GM18870 (cell line): ENCODE results near the gene MLXIPL.
"Not testable (repeated sequence)": the region's sequence is repeated elsewhere in the genome, so short reads cannot be mapped to it uniquely, and the experiment has no call there.

Experiments used
- ATAC-seq: cut with Tn5 transposase; IDR thresholded peaks from one replicate; pipeline ENCODE4 v1.9.1; 2021; ENCODE audit warnings: moderate library complexity; ENCODE audit not compliant: unreplicated experiment

MLXIPL gene

GRCh38 chr7:73645643-73646174, 21.4 kb upstream of the MLXIPL start:
- no peak for ATAC-seq

GRCh38 chr7:73644688-73645286, 20.5 kb upstream of the MLXIPL start:
- no peak for ATAC-seq

GRCh38 chr7:73642834-73643233, 18.5 kb upstream of the MLXIPL start:
- no peak for ATAC-seq

DNA sequence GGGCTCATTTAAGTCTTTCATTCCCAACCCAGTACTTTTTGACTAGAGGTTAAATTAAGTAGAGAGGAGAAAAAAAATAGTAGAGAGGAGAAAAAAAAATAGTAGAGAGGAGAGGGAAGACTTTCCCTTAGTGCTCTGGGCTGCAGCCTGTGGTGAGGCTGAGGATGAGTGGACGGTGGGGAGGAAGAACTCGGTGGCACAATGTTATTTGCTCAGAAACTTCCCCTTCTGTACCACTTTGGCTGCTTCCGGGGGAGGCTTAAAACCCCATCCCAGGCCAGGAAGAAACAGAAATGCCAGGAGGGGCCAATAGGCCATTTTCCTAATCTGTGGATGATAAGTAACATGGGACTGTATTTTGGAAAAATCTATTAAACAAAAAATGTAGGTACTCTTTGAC, 14.6 kb upstream of the MLXIPL start:
- ATAC-seq: no peak

GRCh38 chr7:73635428-73636200, 11.3 kb upstream of the MLXIPL start:
- no peak for ATAC-seq

DNA sequence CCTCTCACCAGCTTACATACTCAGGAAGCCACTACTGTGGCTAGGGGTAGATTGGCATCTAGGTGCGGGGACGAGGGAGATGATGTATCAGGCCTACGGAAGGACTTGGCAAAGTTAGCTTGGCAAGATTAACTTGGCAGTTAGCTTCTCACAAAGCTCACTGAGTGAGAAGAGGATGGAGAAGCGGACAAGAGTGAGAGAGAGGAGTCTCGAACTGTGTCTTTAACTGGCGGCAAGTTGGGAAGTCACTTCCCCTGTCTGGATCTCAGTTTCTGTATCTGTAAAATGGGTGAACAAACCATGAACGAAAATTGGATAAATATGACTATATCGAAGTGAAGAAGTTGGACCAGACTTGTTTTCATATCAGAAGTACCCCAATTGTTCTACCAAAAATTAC, 9.5 kb upstream of the MLXIPL start:
- ATAC-seq: no peak

DNA sequence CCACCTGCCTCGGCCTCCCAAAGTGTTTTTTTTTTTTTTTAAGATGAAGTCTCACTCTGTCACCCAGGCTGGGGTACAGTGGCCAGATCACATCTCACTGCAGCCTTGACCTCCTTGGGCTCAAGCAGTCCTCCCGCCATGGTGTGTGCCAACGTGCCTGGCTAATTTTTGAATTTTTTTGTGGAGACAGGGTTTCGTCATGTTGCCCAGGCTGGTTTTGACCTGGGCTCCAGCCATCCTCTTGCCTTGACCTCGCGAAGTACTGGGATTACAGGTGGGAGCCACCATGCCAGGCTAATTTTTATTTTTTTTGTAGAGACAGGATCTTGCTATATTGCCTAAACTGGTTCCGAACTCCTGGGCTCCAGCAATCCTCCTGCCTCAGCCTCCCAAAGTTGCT, 9.0 kb upstream of the MLXIPL start:
- no peak for ATAC-seq

DNA sequence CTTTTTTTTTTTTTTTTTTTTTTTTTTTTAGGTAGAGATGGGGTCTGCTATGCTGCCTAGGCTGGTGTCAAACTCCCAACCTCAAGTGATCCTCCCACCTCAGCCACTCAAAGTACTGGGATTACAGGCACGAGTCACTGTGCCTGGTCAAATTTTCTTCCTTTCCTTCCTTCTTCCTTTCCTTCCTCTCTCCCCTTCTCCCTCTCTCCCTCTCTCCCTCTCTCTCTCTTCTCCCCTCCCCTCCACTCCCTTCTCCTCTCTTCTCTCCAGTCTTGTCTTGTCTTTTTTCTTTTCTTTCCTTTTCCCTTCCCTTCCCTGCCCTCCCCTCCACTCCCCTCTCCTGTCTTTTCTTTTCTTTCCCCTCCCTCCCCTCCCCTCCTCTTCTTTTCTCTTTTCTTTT, 7.2 kb upstream of the MLXIPL start:
- no peak for ATAC-seq

- no peak for ATAC-seq
Observed at GRCh38 chr7:73628504-73628903, 4.2 kb upstream of the MLXIPL start.

DNA sequence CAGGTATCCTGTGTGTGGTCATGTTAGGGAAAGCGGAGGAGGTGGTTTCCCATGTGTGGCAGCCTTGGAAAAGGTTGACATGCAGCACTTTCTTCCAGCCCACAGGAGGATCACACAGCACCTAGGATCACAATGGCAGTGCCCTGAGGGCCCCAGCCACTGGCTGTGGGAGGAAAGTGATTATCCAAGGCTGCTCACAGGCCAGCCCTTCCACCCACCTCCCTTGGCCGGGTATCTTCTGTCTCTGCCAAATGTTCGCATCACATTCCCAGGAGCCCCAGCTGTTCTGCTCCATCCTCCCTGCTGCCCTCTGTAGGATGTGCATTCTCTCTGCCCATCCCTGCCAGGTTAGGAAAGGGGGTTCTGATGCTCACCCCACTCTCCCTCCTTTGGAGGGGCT, 2.5 kb upstream of the MLXIPL start:
- ATAC-seq: no peak

DNA sequence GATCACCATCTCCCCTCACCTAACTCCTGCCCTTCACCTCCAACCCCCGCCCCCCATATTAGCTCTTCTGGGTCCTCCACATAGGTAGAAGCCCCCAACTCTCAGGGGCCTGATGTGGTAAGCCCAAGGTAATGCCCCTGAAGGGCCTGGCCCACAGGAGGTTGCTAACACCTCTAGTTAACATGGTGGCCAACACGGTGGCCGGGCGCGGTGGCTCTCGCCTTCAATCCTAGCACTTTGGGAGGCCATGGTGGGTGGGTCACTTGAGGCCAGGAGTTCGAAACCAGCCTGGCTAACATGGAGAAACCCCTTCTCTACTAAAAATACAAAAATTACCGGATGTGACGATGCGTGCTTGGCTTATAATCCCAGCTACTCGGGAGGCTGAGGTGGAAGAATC, 954 bp upstream of the MLXIPL start:
- no peak for ATAC-seq

GRCh38 chr7:73624669-73625001, 313 bp upstream of the MLXIPL start:
- ATAC-seq: no peak

- no peak for ATAC-seq
Observed at GRCh38 chr7:73622909-73623797, 1.2 kb downstream of the MLXIPL start.

- ATAC-seq: no peak
Observed at GRCh38 chr7:73622527-73622908, 1.8 kb downstream of the MLXIPL start.

GRCh38 chr7:73621168-73622063, 2.9 kb downstream of the MLXIPL start:
- no peak for ATAC-seq

- not testable (repeated sequence) for ATAC-seq
Observed at GRCh38 chr7:73619394-73619793, 4.9 kb downstream of the MLXIPL start.

DNA sequence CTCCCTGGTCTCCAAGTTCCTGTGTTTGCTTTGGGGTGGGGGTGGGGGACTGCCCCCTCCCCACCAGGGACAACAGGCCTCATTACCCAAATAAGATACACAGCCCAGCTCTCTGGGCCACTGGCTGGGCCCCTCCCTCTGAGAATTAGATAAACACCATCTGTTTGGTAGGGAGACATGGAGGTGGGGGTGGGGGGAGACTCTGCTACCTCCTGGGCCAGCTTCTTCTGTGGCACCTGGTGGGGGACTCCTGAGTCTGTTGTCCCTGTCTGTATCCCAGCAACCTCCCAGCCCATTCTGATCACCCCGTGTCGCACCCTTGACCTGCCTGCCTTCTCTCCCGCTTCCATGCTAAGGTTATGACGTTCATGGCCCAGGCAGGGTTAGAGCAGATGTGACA, 5.8 kb downstream of the MLXIPL start:
- ATAC-seq: no peak

DNA sequence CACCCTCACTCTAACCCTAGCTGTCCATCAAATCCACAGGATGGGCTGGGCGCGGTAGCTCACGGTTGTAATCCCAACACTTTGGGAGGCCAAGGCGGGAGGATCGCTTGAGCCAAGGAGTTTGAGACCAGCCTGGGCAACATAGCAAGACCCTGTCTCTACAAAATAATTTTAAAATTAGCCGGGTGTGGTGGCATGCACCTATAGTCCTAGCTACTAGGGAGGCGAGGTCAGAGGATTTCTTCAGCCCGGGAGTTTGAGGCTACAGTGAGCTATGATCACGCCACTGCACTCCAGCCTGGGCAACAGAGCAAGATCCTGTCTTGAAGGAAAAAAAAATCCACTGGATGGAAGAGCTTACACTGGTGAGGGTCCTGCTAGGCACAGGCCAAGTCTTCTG, 6.8 kb downstream of the MLXIPL start:
- not testable (repeated sequence) for ATAC-seq

GRCh38 chr7:73615886-73616285, 8.4 kb downstream of the MLXIPL start:
- ATAC-seq: no peak

DNA sequence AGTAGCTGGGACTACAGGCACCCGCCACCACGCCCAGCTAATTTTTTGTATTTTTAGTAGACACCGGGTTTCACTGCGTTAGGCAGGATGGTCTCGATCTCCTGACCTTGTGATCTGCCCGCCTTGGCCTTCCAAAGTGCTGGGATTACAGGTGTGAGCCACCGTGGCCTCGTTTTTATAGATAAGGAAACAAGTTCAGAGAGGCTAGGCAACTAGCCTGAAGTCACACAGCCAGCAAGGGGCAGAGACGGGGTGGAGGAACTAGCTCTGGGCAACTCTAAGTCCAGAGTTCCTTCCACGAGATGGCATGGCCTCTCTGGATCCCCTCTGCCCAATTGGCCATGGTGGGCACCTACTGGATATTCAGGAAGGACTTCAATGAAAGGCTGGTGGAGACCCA, 9.4 kb downstream of the MLXIPL start:
- not testable (repeated sequence) for ATAC-seq
